ENCODE results near the gene TOP3B. TPM values are rescaled to one million over a fixed set of nuclear protein-coding genes. Genes with fewer than 3 reads are reported as not detected.

Gene TOP3B
- total and polyA plus RNA-seq, 9 of the 15 experiments (the other 6 are each of a cell fraction or from before 2014, with no cell fraction given): 3.0 to 188 (median 112) TPM

- TF ChIP-seq ZBTB33 (CRISPR knock-in tag; IDR thresholded peaks at IDR 0.05): no peak
- no peak for TF ChIP-seq ZKSCAN8 (CRISPR knock-in tag; IDR thresholded peaks at IDR 0.05)
- TF ChIP-seq KAT2B (IDR thresholded peaks at IDR 0.05; ENCODE audit: low read depth, low read length): no peak
- peak in 1 of 2 experiments; percentile 53; a peak in 1 of 4 replicates for TF ChIP-seq TEAD1 (CRISPR knock-in tag; IDR thresholded peaks at IDR 0.05)
- TF ChIP-seq TAF15 (IDR thresholded peaks at IDR 0.05; ENCODE audit: low read depth, low read length): peak; percentile 10; the same call in 1 of the 2 replicates
- no peak for TF ChIP-seq PATZ1 (CRISPR knock-in tag; IDR thresholded peaks at IDR 0.05; ENCODE audit: borderline replicate concordance)
- TF ChIP-seq FOXP1 (CRISPR knock-in tag; IDR thresholded peaks at IDR 0.05): peak; percentile 76; the same call in 1 of the 2 replicates
- no peak for TF ChIP-seq ZNF785 (CRISPR knock-in tag; IDR thresholded peaks at IDR 0.05)
- TF ChIP-seq ZNF324 (CRISPR knock-in tag; IDR thresholded peaks at IDR 0.05): no peak
- no peak for TF ChIP-seq NELFE (IDR thresholded peaks at IDR 0.05; ENCODE audit: insufficient read depth, insufficient read length)
- 0 out of 2 replicates have a peak, but pooled peaks have one; percentile 19 for TF ChIP-seq STAT6 (CRISPR knock-in tag; IDR thresholded peaks at IDR 0.05)
- TF ChIP-seq ID3 (CRISPR knock-in tag; IDR thresholded peaks at IDR 0.05): no peak
- no peak for TF ChIP-seq ID3 (tag; IDR thresholded peaks at IDR 0.05)
- TF ChIP-seq KDM5B (IDR thresholded peaks at IDR 0.05; ENCODE audit: insufficient replicate concordance, low read depth, low read length): no peak
- peak; percentile 50 for TF ChIP-seq SUPT5H (IDR thresholded peaks at IDR 0.05)
- TF ChIP-seq SMAD2 (IDR thresholded peaks at IDR 0.05; ENCODE audit: low read depth, low read length): no peak
- TF ChIP-seq SMAD3 (CRISPR knock-in tag; conservative IDR thresholded peaks at IDR 0.05): no peak
- no peak for TF ChIP-seq ATF7 (IDR thresholded peaks at IDR 0.05)
- TF ChIP-seq CGGBP1 (CRISPR knock-in tag; IDR thresholded peaks at IDR 0.05): no peak
- TF ChIP-seq ZKSCAN3 (CRISPR knock-in tag; IDR thresholded peaks at IDR 0.05): no peak
- peak; percentile 62; the same call in 1 of the 2 replicates for TF ChIP-seq PRMT5 (CRISPR knock-in tag; IDR thresholded peaks at IDR 0.05)
Observed at GRCh38 chr22:21959274-21960074, 23.1 kb downstream of the TOP3B start (continued).
